ENCODE data around the gene HAO1.

The HAO1 gene

GRCh38 chr20:7950387-7950786 lies 10.1 kb upstream of the HAO1 start:
- no peak for TF ChIP-seq CTCF (conservative IDR thresholded peaks at IDR 0.05)
- no peak overlapping the region for H3K27ac ChIP-seq

- no peak for TF ChIP-seq CTCF (conservative IDR thresholded peaks at IDR 0.05)
Measured at GRCh38 chr20:7943891-7944290, 3.6 kb upstream of the HAO1 start.

GRCh38 chr20:7939663-7940062 lies 595 bp downstream of the HAO1 start:
- peak overlapping the region; percentile 63 for H3K27ac ChIP-seq
- TF ChIP-seq CTCF (conservative IDR thresholded peaks at IDR 0.05) = no peak

More at GRCh38 chr20:7943891-7944290, 3.6 kb upstream of the HAO1 start:
- no peak overlapping the region for H3K27ac ChIP-seq

- no peak for TF ChIP-seq CTCF (conservative IDR thresholded peaks at IDR 0.05)
- peak overlapping the region; percentile 63; the same call in 1 of the 2 replicates for H3K27ac ChIP-seq
Measured at GRCh38 chr20:7938058-7938457, 2.2 kb downstream of the HAO1 start.

GRCh38 chr20:7937328-7937727 lies 2.9 kb downstream of the HAO1 start:
- peak overlapping the region; percentile 79 for H3K27ac ChIP-seq
- TF ChIP-seq CTCF (conservative IDR thresholded peaks at IDR 0.05) = no peak

- TF ChIP-seq CTCF (conservative IDR thresholded peaks at IDR 0.05) = no peak
- H3K27ac ChIP-seq = peak overlapping the region; percentile 79
Measured at GRCh38 chr20:7935027-7935551, 5.2 kb downstream of the HAO1 start.

- H3K27ac ChIP-seq = no peak overlapping the region
- TF ChIP-seq CTCF (conservative IDR thresholded peaks at IDR 0.05) = no peak
Measured at GRCh38 chr20:7933346-7933745, 6.9 kb downstream of the HAO1 start.

Measured in VCaP (cell line).